Tibial artery (tissue), 4 donors: ENCODE results near the gene PFKL.
A peak's percentile ranks its signal among the peaks of the same experiment; 100 is the strongest.

Source experiments
- DNase-seq, 2 donors: peaks; one replicate each; pipeline ENCODE4 v3.0.0-alpha.2; 2019
- H3K27ac ChIP-seq, 2 donors: fragments of 200-600 bp; sonication (generic) in 1 of 2; 1 replicate in 1 of 2; 2 replicates in 1 of 2; pipeline ENCODE4 v1.5.1; 2018 to 2019; ENCODE audit warnings: mild to moderate bottlenecking in 1 of 2
- H3K27me3 ChIP-seq, 2 donors: fragments of 200-600 bp; sonication (generic) in 1 of 2; one replicate each; pipeline versions ENCODE4 v1.5.1 to v1.6.0; 2016 to 2019
- H3K36me3 ChIP-seq, 3 donors: fragments of 200-600 bp; sonication (generic) in 2 of 3; one replicate each; pipeline ENCODE4 v1.5.1; 2016 to 2019; ENCODE audit warnings: mild to moderate bottlenecking in 2 of 3
- H3K4me1 ChIP-seq, 4 donors: fragments of 200-600 bp; sonication (generic) in 2 of 4; 1 replicate in 3 of 4; 2 replicates in 1 of 4; pipeline ENCODE4 v1.5.1; 2016 to 2019
- H3K4me3 ChIP-seq, 2 donors: fragments of 200-600 bp; sonication (generic) in 1 of 2; 1 replicate in 1 of 2; 2 replicates in 1 of 2; pipeline ENCODE4 v1.5.1; 2018 to 2019; ENCODE audit warnings: mild to moderate bottlenecking in 2 of 2
- H3K9me3 ChIP-seq, 3 donors: fragments of 200-600 bp; sonication (generic) in 1 of 3; one replicate each; pipeline ENCODE4 v1.5.1; 2016 to 2019
- intact Hi-C: fragments of 100-400 bp; cut with DNase I; formaldehyde crosslinking; loops from one replicate; pipeline ENCODE4 v1.15.0; 2023; ENCODE audit warnings: low total_unique reads
- TF ChIP-seq, protein P1 (sequence below), 2 experiments: fragments of 200-600 bp in 1 of 2; fragments of 450-650 bp in 1 of 2; IDR thresholded peaks; one replicate each; pipeline ENCODE4 v1.5.1; 2017 to 2019; ENCODE audit warnings: antibody characterized with exemption in 2 of 2, mild to moderate bottlenecking in 1 of 2, moderate library complexity in 1 of 2

PFKL gene

DNA sequence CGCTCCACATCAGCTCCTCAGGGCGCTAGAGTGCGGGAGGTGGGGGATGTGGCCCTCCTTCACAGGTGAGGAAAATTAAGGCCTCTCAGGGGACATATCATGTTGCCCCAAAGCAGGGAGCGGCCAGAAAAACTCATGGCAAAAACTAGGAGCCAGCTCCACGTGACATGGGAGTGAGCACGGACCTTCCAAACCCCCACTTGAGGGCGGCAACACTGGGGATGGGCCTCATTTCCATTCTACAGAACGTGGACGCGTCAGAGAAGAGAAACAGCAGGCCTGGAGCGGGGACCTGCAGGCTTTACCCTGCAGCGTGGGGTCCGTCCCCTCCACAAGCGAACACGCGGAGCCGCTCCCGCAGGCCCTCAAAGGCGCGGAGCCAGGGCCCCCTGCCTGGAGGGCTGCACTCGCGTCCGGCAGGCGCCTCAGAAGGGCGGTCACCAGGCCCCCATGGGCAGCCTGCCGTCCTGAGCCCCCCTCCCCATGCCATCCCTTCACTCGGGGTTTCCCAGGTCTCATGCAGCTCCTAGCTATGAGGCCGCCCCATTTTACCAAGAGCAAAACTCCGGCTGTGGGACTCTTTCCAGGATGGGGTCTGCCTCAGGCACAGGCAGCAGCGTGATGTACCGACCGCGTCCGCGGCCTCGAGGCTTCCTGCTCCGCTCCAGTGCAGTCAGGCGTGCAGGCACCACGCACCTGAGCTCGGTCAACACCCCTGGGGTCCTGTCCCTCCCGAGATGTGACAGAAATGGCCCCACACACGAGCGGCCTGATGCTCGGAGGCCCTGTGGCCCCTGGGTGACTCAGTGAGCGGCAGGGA is 33.9 kb downstream of the PFKL start:
- H3K27me3 ChIP-seq: no peaks in the 10 kb centered on the region
- H3K9me3 ChIP-seq: no peaks in the 10 kb centered on the region
- peaks cover 0 to 66% (median 48%) of the 10 kb centered on the region in 3 donors for H3K36me3 ChIP-seq
- TF ChIP-seq, protein P1, sequence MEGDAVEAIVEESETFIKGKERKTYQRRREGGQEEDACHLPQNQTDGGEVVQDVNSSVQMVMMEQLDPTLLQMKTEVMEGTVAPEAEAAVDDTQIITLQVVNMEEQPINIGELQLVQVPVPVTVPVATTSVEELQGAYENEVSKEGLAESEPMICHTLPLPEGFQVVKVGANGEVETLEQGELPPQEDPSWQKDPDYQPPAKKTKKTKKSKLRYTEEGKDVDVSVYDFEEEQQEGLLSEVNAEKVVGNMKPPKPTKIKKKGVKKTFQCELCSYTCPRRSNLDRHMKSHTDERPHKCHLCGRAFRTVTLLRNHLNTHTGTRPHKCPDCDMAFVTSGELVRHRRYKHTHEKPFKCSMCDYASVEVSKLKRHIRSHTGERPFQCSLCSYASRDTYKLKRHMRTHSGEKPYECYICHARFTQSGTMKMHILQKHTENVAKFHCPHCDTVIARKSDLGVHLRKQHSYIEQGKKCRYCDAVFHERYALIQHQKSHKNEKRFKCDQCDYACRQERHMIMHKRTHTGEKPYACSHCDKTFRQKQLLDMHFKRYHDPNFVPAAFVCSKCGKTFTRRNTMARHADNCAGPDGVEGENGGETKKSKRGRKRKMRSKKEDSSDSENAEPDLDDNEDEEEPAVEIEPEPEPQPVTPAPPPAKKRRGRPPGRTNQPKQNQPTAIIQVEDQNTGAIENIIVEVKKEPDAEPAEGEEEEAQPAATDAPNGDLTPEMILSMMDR (IDR thresholded peaks at IDR 0.05): no peak
- no peak for DNase-seq
- peaks cover 0 to 7% (median 6%) of the 10 kb centered on the region in 4 donors for H3K4me1 ChIP-seq
- intact Hi-C loops: no loop called here
- H3K4me3 ChIP-seq: no peak overlapping the region
- H3K27ac ChIP-seq: no peak overlapping the region

- no peak for DNase-seq
- H3K27me3 ChIP-seq: no peaks in the 10 kb centered on the region
- H3K4me3 ChIP-seq: no peak overlapping the region
- intact Hi-C loops: no loop called here
- H3K4me1 ChIP-seq: peaks cover 0 to 7% (median 6%) of the 10 kb centered on the region in 4 donors
- peaks cover 0 to 65% (median 44%) of the 10 kb centered on the region in 3 donors for H3K36me3 ChIP-seq
- TF ChIP-seq, protein P1 (IDR thresholded peaks at IDR 0.05): no peak
- no peaks in the 10 kb centered on the region for H3K9me3 ChIP-seq
- no peak overlapping the region for H3K27ac ChIP-seq
Observed at GRCh38 chr21:44334329-44335030, 34.6 kb downstream of the PFKL start.

GRCh38 chr21:44335266-44336059 is 35.6 kb downstream of the PFKL start:
- H3K9me3 ChIP-seq: no peaks in the 10 kb centered on the region
- DNase-seq: no peak
- H3K27ac ChIP-seq: no peak overlapping the region
- H3K4me1 ChIP-seq: peaks cover 0 to 14% (median 10%) of the 10 kb centered on the region in 4 donors
- no peak overlapping the region for H3K4me3 ChIP-seq
- intact Hi-C loops: no loop called here
- no peaks in the 10 kb centered on the region for H3K27me3 ChIP-seq
- TF ChIP-seq, protein P1 (IDR thresholded peaks at IDR 0.05): no peak
- H3K36me3 ChIP-seq: peaks cover 0 to 55% (median 35%) of the 10 kb centered on the region in 3 donors

- Histone ChIP-seq H3K27ac (peak overlapping the region; percentile 95 to 98), H3K4me1 (peaks cover 0 to 14% (median 10%) of the 10 kb centered on the region in 4 donors), H3K4me3 (no peak overlapping the region), H3K27me3 (no peaks in the 10 kb centered on the region), H3K9me3 (no peaks in the 10 kb centered on the region), H3K36me3 (peaks cover 0 to 35% (median 24%) of the 10 kb centered on the region in 3 donors)
- intact Hi-C loops: no loop called here
- TF ChIP-seq, protein P1 (IDR thresholded peaks at IDR 0.05): no peak
- no peak for DNase-seq
Observed at GRCh38 chr21:44337449-44337848, 37.6 kb downstream of the PFKL start.
